Measurements from ENCODE around the gene DCBLD1.

DCBLD1 gene

DNA sequence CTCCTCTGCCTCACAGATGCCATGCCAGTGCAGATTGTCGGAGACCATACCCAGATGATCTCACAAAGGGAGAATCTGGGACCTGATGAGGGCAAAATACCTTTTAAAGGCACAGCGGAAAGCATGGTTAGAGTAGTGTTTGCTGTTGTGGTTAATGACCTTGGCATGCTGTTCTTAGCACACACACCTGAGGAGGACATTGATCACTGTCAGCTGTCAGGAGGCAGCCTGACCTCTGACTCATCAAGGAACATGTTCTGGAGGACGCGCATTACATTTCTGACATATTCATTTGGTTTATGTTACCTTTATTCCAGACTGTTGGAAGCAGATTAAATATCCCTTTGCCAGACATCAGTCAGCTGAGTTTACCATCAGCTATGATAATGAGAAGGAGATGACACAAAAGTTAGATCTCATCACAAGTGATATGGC is 62.7 kb downstream of the DCBLD1 start:
- Histone ChIP-seq H3K4me3 (ENCODE audit: extremely low read depth, insufficient read depth, low read length, poor library complexity, severe bottlenecking) (no peak overlapping the region), H3K4me1 (ENCODE audit: control insufficient read depth, insufficient read depth, low read length, poor library complexity, severe bottlenecking) (peaks cover 32% of the 10 kb centered on the region), H3K27ac (ENCODE audit: low read depth, low read length, severe bottlenecking) (peak overlapping the region; percentile 57), H3K9me3 (ENCODE audit: control insufficient read depth, low read length) (no peaks in the 10 kb centered on the region), H3K36me3 (ENCODE audit: control insufficient read depth, insufficient read depth, low read length) (peaks cover 91% of the 10 kb centered on the region)
- 87 to 100% methylated on average over 1 to 3 of the region's 4 CpGs for WGBS, 2 experiments (ENCODE audit: insufficient coverage in 2 of 2)

DNA sequence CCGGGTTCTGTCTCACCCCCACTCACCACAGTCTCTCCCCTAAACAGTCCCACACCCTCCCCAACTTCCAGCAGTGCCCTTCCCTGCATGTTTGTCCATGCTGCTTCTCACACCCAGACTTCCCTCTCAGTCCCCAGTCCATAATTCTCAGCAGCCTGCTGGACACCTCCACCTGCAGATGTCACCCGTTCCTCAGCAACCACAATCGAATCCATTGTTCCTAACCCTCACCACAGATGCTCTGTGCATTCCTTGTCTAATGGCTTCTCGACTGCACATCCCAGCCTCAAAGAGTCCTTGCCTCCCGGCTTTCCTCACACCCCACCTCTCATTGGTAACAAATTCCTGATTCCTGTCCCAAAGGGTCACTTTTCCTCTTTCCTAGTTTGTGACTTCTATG is 64.2 kb downstream of the DCBLD1 start:
- H3K4me3 ChIP-seq (ENCODE audit: extremely low read depth, insufficient read depth, low read length, poor library complexity, severe bottlenecking) = no peak overlapping the region
- peaks cover 85% of the 10 kb centered on the region for H3K36me3 ChIP-seq (ENCODE audit: control insufficient read depth, insufficient read depth, low read length)
- peaks cover 47% of the 10 kb centered on the region for H3K4me1 ChIP-seq (ENCODE audit: control insufficient read depth, insufficient read depth, low read length, poor library complexity, severe bottlenecking)
- WGBS, 2 experiments (ENCODE audit: insufficient coverage in 2 of 2) = 90 to 97% methylated on average over 5 of the region's 5 CpGs
- peak overlapping the region; percentile 52 for H3K27ac ChIP-seq (ENCODE audit: low read depth, low read length, severe bottlenecking)
- H3K9me3 ChIP-seq (ENCODE audit: control insufficient read depth, low read length) = no peaks in the 10 kb centered on the region

GRCh38 chr6:117547688-117548621 is 65.5 kb downstream of the DCBLD1 start:
- no peak overlapping the region for H3K4me3 ChIP-seq (ENCODE audit: extremely low read depth, insufficient read depth, low read length, poor library complexity, severe bottlenecking)
- peaks cover 72% of the 10 kb centered on the region for H3K36me3 ChIP-seq (ENCODE audit: control insufficient read depth, insufficient read depth, low read length)
- no peaks in the 10 kb centered on the region for H3K9me3 ChIP-seq (ENCODE audit: control insufficient read depth, low read length)
- H3K4me1 ChIP-seq (ENCODE audit: control insufficient read depth, insufficient read depth, low read length, poor library complexity, severe bottlenecking) = peaks cover 59% of the 10 kb centered on the region
- H3K27ac ChIP-seq (ENCODE audit: low read depth, low read length, severe bottlenecking) = peak overlapping the region; percentile 78
- WGBS, 2 experiments (ENCODE audit: insufficient coverage in 2 of 2) = 96 to 98% methylated on average over 41 to 63 of the region's 64 CpGs

- H3K4me3 ChIP-seq (ENCODE audit: extremely low read depth, insufficient read depth, low read length, poor library complexity, severe bottlenecking) = no peak overlapping the region
- 61 to 85% methylated on average over 6 to 7 of the region's 8 CpGs for WGBS, 2 experiments (ENCODE audit: insufficient coverage in 2 of 2)
Measured at GRCh38 chr6:117548797-117549301, 66.4 kb downstream of the DCBLD1 start.

GRCh38 chr6:117549611-117550010 is 67.1 kb downstream of the DCBLD1 start:
- Histone ChIP-seq H3K27ac (ENCODE audit: low read depth, low read length, severe bottlenecking) (peak overlapping the region; percentile 78), H3K4me1 (ENCODE audit: control insufficient read depth, insufficient read depth, low read length, poor library complexity, severe bottlenecking) (peaks cover 60% of the 10 kb centered on the region)
- 83% methylated on average over 1 of the region's 4 CpGs; no CpG with 5 or more reads in 1 of the 2 experiments for WGBS, 2 experiments (ENCODE audit: insufficient coverage in 2 of 2)

More at GRCh38 chr6:117548797-117549301, 66.4 kb downstream of the DCBLD1 start:
- Histone ChIP-seq H3K9me3 (ENCODE audit: control insufficient read depth, low read length) (no peaks in the 10 kb centered on the region), H3K27ac (ENCODE audit: low read depth, low read length, severe bottlenecking) (peak overlapping the region; percentile 78), H3K36me3 (ENCODE audit: control insufficient read depth, insufficient read depth, low read length) (peaks cover 64% of the 10 kb centered on the region), H3K4me1 (ENCODE audit: control insufficient read depth, insufficient read depth, low read length, poor library complexity, severe bottlenecking) (peaks cover 64% of the 10 kb centered on the region)

DNA sequence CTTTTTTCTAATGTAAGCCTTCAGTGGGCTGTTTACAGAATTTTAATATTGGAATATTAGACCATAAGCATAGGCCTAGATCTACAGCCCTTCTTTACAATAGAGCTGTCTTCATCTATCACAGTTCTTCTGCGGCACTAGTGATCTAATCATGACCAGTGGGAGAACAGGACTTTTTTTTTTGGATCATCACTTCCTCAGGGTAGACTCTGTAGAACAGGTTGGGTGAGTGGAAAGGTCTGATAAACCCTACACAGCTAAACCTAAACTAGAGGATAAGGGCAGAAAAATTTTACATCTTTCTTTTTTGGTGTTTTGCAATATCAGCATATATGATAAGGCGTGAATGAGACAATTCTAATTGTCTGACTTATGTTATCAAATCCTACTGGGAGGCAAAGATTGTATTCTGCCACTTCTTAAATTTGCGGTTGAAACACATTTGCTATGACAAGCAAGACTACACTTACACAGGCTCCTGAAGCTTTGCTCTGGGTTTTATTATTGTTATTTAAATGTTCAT is 67.7 kb downstream of the DCBLD1 start:
- Histone ChIP-seq H3K4me3 (ENCODE audit: extremely low read depth, insufficient read depth, low read length, poor library complexity, severe bottlenecking) (no peak overlapping the region), H3K36me3 (ENCODE audit: control insufficient read depth, insufficient read depth, low read length) (peaks cover 51% of the 10 kb centered on the region), H3K9me3 (ENCODE audit: control insufficient read depth, low read length) (no peaks in the 10 kb centered on the region), H3K27ac (ENCODE audit: low read depth, low read length, severe bottlenecking) (peak overlapping the region; percentile 78), H3K4me1 (ENCODE audit: control insufficient read depth, insufficient read depth, low read length, poor library complexity, severe bottlenecking) (peaks cover 59% of the 10 kb centered on the region)
- 100% methylated on average over 1 of the region's 3 CpGs; no CpG with 5 or more reads in 1 of the 2 experiments for WGBS, 2 experiments (ENCODE audit: insufficient coverage in 2 of 2)

More at GRCh38 chr6:117549611-117550010, 67.1 kb downstream of the DCBLD1 start:
- Histone ChIP-seq H3K4me3 (ENCODE audit: extremely low read depth, insufficient read depth, low read length, poor library complexity, severe bottlenecking) (no peak overlapping the region), H3K9me3 (ENCODE audit: control insufficient read depth, low read length) (no peaks in the 10 kb centered on the region), H3K36me3 (ENCODE audit: control insufficient read depth, insufficient read depth, low read length) (peaks cover 56% of the 10 kb centered on the region)

DNA sequence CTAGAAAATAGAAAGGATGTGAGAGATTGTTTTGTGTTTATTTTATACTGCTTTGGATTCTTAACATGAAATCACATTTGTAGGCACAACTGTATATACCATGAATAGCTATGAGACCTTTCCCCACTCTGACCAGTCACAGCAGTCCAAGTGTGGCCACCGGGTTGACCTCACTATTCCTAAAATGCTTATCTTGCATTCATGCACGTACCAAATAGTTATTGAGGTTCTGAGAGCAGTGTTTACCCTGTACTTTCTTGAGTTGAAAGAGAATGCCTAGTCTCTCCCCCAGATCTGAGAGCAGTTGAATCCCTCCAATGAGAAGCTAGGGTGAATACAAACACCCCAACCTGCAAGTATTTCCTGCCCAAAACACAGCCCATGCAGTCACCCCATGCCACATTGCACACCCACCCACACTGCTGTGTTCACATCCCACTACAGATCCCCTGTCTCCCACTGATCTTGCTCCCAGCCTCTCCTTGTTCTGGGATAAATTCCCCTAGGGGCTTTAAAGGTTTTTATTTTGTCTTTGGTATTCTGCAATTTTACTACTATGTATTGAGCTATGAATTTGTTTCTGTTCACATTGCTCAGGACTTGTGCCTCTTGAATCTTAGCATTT is 68.3 kb downstream of the DCBLD1 start:
- Histone ChIP-seq H3K4me3 (ENCODE audit: extremely low read depth, insufficient read depth, low read length, poor library complexity, severe bottlenecking) (no peak overlapping the region), H3K9me3 (ENCODE audit: control insufficient read depth, low read length) (no peaks in the 10 kb centered on the region), H3K27ac (ENCODE audit: low read depth, low read length, severe bottlenecking) (no peak overlapping the region), H3K4me1 (ENCODE audit: control insufficient read depth, insufficient read depth, low read length, poor library complexity, severe bottlenecking) (peaks cover 65% of the 10 kb centered on the region), H3K36me3 (ENCODE audit: control insufficient read depth, insufficient read depth, low read length) (peaks cover 45% of the 10 kb centered on the region)
- no CpG with 5 or more reads among the region's 2 CpGs for WGBS, 2 experiments (ENCODE audit: insufficient coverage in 2 of 2)

DNA sequence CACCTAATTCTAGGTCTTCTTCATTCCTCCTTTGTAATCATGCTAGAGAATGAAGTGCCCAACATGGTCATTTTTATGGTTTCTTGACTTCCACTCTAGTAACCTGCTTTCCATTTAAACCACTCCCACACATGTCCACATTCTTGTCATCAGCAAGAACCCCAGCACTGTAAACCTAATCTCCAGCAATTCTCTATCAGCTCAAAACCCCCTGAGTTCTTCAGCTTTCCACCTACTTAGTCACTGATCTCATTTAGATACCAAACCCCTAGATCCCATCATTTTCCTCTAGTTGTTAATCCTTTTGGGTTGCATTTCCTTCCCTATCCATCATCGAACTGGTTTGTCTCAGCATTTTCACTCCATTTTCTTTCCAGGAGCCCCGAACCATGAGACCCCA is 70.1 kb downstream of the DCBLD1 start:
- whole genome bisulfite sequencing, 2 experiments (ENCODE audit: insufficient coverage in 2 of 2) = 61 to 73% methylated on average over 2 of the region's 2 CpGs
- no peaks in the 10 kb centered on the region for H3K9me3 ChIP-seq (ENCODE audit: control insufficient read depth, low read length)
- no peak overlapping the region for H3K4me3 ChIP-seq (ENCODE audit: extremely low read depth, insufficient read depth, low read length, poor library complexity, severe bottlenecking)
- peaks cover 26% of the 10 kb centered on the region for H3K36me3 ChIP-seq (ENCODE audit: control insufficient read depth, insufficient read depth, low read length)
- H3K4me1 ChIP-seq (ENCODE audit: control insufficient read depth, insufficient read depth, low read length, poor library complexity, severe bottlenecking) = peaks cover 65% of the 10 kb centered on the region
- H3K27ac ChIP-seq (ENCODE audit: low read depth, low read length, severe bottlenecking) = peak overlapping the region; percentile 75

DNA sequence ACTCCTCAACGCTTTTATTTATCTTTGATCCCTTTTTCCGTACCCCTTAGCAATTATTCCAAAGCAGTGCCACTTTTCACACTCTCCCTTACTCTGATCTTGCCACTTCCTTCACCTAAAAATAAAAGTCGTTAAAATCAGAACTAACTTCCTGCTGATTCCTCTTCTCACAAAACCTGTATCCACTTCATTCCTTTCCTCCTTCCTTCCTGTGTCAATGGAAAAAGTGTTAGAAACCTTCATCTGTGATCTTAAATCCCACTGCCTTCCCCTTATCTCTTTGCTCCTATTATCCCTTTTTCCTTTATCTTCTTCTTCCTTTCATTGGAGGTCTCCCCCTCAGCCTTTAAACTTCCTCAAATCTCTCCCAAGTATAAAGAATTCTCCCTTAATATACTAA is 70.7 kb downstream of the DCBLD1 start:
- Histone ChIP-seq H3K9me3 (ENCODE audit: control insufficient read depth, low read length) (no peaks in the 10 kb centered on the region), H3K36me3 (ENCODE audit: control insufficient read depth, insufficient read depth, low read length) (peaks cover 21% of the 10 kb centered on the region), H3K27ac (ENCODE audit: low read depth, low read length, severe bottlenecking) (peak overlapping the region; percentile 75), H3K4me1 (ENCODE audit: control insufficient read depth, insufficient read depth, low read length, poor library complexity, severe bottlenecking) (peaks cover 59% of the 10 kb centered on the region), H3K4me3 (ENCODE audit: extremely low read depth, insufficient read depth, low read length, poor library complexity, severe bottlenecking) (no peak overlapping the region)
- WGBS, 2 experiments (ENCODE audit: insufficient coverage in 2 of 2) = 45 to 67% methylated on average over 3 of the region's 3 CpGs

GRCh38 chr6:117555262-117555849 is 72.9 kb downstream of the DCBLD1 start:
- Histone ChIP-seq H3K27ac (ENCODE audit: low read depth, low read length, severe bottlenecking) (peak overlapping the region; percentile 36), H3K36me3 (ENCODE audit: control insufficient read depth, insufficient read depth, low read length) (peaks cover 4% of the 10 kb centered on the region), H3K4me3 (ENCODE audit: extremely low read depth, insufficient read depth, low read length, poor library complexity, severe bottlenecking) (no peak overlapping the region), H3K4me1 (ENCODE audit: control insufficient read depth, insufficient read depth, low read length, poor library complexity, severe bottlenecking) (peaks cover 37% of the 10 kb centered on the region), H3K9me3 (ENCODE audit: control insufficient read depth, low read length) (no peaks in the 10 kb centered on the region)
- WGBS, 2 experiments (ENCODE audit: insufficient coverage in 2 of 2) = no CpG with 5 or more reads among the region's 3 CpGs
